OCI-LY1 (cell line): ENCODE results near the gene TLE7.

ENCODE experiments used
- CTCF ChIP-seq: fragments of 200-600 bp; sonication (generic), shearing (Covaris generic); IDR thresholded peaks from 2 replicates; pipeline ENCODE4 v1.5.1; 2017; ENCODE audit warnings: mild to moderate bottlenecking, antibody characterized with exemption, low read length, moderate library complexity, mixed read lengths
- EZH2 ChIP-seq: fragments of 200-600 bp; sonication (generic), shearing (Covaris generic); IDR thresholded peaks from 2 replicates; pipeline ENCODE4 v1.8.0; 2017; ENCODE audit warnings: borderline replicate concordance, mixed run types, mild to moderate bottlenecking, antibody characterized with exemption, low read length, moderate library complexity, mixed read lengths

- TF ChIP-seq CTCF = no peak
- TF ChIP-seq EZH2 = no peak
These were observed 11.1 kb downstream of the TLE7 start for GRCh38 chr16:71430744-71431143.
